Loucy (cell line): ENCODE measurements around the gene HOXC13.

Experiments
- H2AFZ ChIP-seq: fragments of 200-600 bp; sonication (generic); 2 replicates; pipeline ENCODE4 v1.6.0; 2016; ENCODE audit warnings: antibody characterized with exemption, mild to moderate bottlenecking, low read length, moderate library complexity
- H3F3A ChIP-seq: fragments of 200-600 bp; 2 replicates; pipeline ENCODE4 v1.6.0; 2016; ENCODE audit warnings: antibody characterized with exemption, low read depth, mild to moderate bottlenecking
- H3K27me3 ChIP-seq: fragments of 200-600 bp; sonication (generic); 2 replicates; pipeline ENCODE4 v1.6.1; 2014; ENCODE audit warnings: low read length, mild to moderate bottlenecking; ENCODE audit not compliant: insufficient read depth, poor library complexity, severe bottlenecking
- H3K36me3 ChIP-seq: fragments of 200-600 bp; sonication (generic); 2 replicates; pipeline ENCODE4 v1.6.1; 2016; ENCODE audit warnings: low read length; ENCODE audit not compliant: insufficient read depth
- H3K4me1 ChIP-seq: fragments of 200-600 bp; sonication (generic); 2 replicates; pipeline ENCODE4 v1.5.1; 2014; ENCODE audit warnings: low read length, mild to moderate bottlenecking; ENCODE audit not compliant: insufficient read depth, poor library complexity, severe bottlenecking
- H3K4me2 ChIP-seq: fragments of 200-600 bp; sonication (generic); 2 replicates; pipeline ENCODE4 v1.6.0; 2014; ENCODE audit warnings: antibody characterized with exemption, low read length, low read depth, mild to moderate bottlenecking; ENCODE audit not compliant: poor library complexity, severe bottlenecking
- H3K4me3 ChIP-seq: fragments of 200-600 bp; sonication (generic); 2 replicates; pipeline ENCODE4 v1.5.1; 2014; ENCODE audit warnings: low read length, mild to moderate bottlenecking, mixed read lengths; ENCODE audit not compliant: poor library complexity, severe bottlenecking
- H3K79me2 ChIP-seq: fragments of 200-600 bp; sonication (generic); 2 replicates; pipeline ENCODE4 v1.6.1; 2014; ENCODE audit warnings: low read length; ENCODE audit not compliant: insufficient read depth
- H3K9ac ChIP-seq: fragments of 200-600 bp; sonication (generic); 2 replicates; pipeline ENCODE4 v1.6.0; 2014; ENCODE audit warnings: mild to moderate bottlenecking, low read depth, low read length, moderate library complexity; ENCODE audit not compliant: poor library complexity, severe bottlenecking
- H3K9me2 ChIP-seq: fragments of 200-600 bp; sonication (generic); replicated peaks from 2 replicates; pipeline ENCODE4 v1.6.1; 2016; ENCODE audit warnings: low read depth, low read length, mixed read lengths
- H3K9me3 ChIP-seq: fragments of 200-600 bp; sonication (generic); 2 replicates; pipeline ENCODE4 v1.6.1; 2014; ENCODE audit warnings: mild to moderate bottlenecking, antibody characterized with exemption, low read length, low read depth; ENCODE audit not compliant: insufficient read depth
- H4K20me1 ChIP-seq: fragments of 200-600 bp; sonication (generic); 2 replicates; pipeline ENCODE4 v1.6.0; 2014; ENCODE audit warnings: antibody characterized with exemption, low read length, mild to moderate bottlenecking; ENCODE audit not compliant: insufficient read depth, poor library complexity, severe bottlenecking
- CTCF ChIP-seq: fragments of 200-600 bp; sonication (generic); conservative IDR thresholded peaks from 2 replicates; pipeline ENCODE4 v1.5.1; 2014; ENCODE audit warnings: mild to moderate bottlenecking, antibody characterized with exemption, low read length
- EZH2phosphoT487 ChIP-seq: fragments of 200-600 bp; IDR thresholded peaks from 2 replicates; pipeline ENCODE4 v1.6.1; 2018; ENCODE audit warnings: antibody characterized with exemption, mild to moderate bottlenecking, moderate library complexity, borderline replicate concordance

HOXC13 gene, protein sequence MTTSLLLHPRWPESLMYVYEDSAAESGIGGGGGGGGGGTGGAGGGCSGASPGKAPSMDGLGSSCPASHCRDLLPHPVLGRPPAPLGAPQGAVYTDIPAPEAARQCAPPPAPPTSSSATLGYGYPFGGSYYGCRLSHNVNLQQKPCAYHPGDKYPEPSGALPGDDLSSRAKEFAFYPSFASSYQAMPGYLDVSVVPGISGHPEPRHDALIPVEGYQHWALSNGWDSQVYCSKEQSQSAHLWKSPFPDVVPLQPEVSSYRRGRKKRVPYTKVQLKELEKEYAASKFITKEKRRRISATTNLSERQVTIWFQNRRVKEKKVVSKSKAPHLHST

GRCh38 chr12:53938326-53939140 is at the start of gene HOXC13:
Gene HOXC13 (plus strand): TSS chr12:53938831. CDS start chr12:53938907, 76 bp downstream.
- Histone ChIP-seq H3K4me1 (peaks cover 10% of the 10 kb centered on the region), H3K79me2 (no peaks in the 10 kb centered on the region), H3F3A (no peaks in the 10 kb centered on the region), H3K4me2 (no peak within 1 kb of the TSS), H3K9ac (no peak within 1 kb of the TSS), H3K27me3 (no peaks in the 10 kb centered on the region), H3K9me2 (no peaks in the 10 kb centered on the region), H3K4me3 (no peak within 1 kb of the TSS), H3K9me3 (no peaks in the 10 kb centered on the region), H3K36me3 (no peaks in the 10 kb centered on the region), H4K20me1 (no peaks in the 10 kb centered on the region), H2AFZ (no peak within 1 kb of the TSS)
- TF ChIP-seq CTCF (no peak), EZH2phosphoT487 (no peak)

DNA sequence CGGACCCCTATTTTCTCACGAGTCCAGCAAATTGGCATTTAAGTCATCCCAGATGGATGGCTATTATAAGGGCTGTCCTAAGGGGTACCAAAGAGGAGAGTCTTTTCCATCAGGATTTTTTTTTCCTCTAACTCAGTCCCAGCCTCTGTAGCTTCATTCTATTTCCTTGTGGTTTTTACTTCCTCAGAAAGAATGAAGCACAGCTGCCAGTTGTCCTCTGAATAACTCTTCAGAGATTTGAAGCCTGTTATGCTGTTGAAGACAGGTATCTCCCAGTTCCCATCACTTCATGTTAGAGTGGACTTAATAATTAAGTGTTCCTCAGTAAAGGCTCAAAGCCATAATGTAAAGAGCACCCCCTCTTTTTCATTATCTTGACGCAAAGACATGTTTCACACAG is 48.5 kb upstream of the HOXC13 start:
- Histone ChIP-seq H3F3A (no peaks in the 10 kb centered on the region), H3K9me3 (no peaks in the 10 kb centered on the region), H2AFZ (no peak overlapping the region), H3K27me3 (no peaks in the 10 kb centered on the region), H3K4me1 (peaks cover 23% of the 10 kb centered on the region), H4K20me1 (no peaks in the 10 kb centered on the region), H3K79me2 (no peaks in the 10 kb centered on the region), H3K9ac (no peak overlapping the region), H3K36me3 (no peaks in the 10 kb centered on the region), H3K4me3 (no peak overlapping the region), H3K4me2 (no peak overlapping the region), H3K9me2 (no peaks in the 10 kb centered on the region)
- TF ChIP-seq CTCF (no peak), EZH2phosphoT487 (no peak)

DNA sequence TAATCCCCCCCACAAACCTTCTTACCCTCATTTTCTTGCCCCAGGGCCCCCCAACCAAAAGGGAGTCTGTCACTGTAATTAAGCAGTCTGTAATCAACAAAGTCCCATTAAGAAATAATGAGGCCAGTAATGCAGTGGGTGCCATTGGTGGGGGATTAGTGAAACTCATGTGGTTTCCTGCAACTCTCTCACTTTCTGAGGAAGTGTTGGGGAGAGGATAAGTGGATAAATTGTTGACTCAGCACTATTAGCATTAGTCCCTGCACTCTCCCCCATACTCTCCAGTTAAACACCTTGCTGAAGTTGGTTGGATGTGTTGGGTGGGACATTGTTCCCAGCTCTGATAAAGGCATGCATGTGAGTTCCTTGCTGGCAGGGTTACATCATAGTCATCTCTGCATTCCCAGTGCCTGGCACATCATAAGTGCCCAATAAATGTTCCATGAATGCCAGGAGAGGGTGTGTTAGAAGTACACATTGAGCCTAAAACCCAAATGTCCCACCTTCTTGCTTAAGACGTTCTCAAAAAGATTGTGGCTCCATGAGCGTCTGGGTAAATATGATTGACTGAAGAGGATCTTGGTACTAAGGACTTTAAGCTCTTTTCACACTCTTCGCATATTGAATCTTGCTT is 45.8 kb upstream of the HOXC13 start:
- H3K27me3 ChIP-seq: no peaks in the 10 kb centered on the region
- H3K9ac ChIP-seq: no peak overlapping the region
- peaks cover 19% of the 10 kb centered on the region for H3K4me1 ChIP-seq
- H3F3A ChIP-seq: no peaks in the 10 kb centered on the region
- H2AFZ ChIP-seq: no peak overlapping the region
- no peaks in the 10 kb centered on the region for H3K9me3 ChIP-seq
- TF ChIP-seq EZH2phosphoT487: no peak
- TF ChIP-seq CTCF: no peak
- no peaks in the 10 kb centered on the region for H3K36me3 ChIP-seq
- H4K20me1 ChIP-seq: no peaks in the 10 kb centered on the region
- no peaks in the 10 kb centered on the region for H3K9me2 ChIP-seq
- H3K79me2 ChIP-seq: no peaks in the 10 kb centered on the region
- peak overlapping the region; percentile 4 for H3K4me2 ChIP-seq
- no peak overlapping the region for H3K4me3 ChIP-seq
